GM18511 (cell line): ENCODE data around the gene ANKRD18B.
"Not testable (repeated sequence)": the region's sequence is repeated elsewhere in the genome, so short reads cannot be mapped to it uniquely, and the experiment has no call there.

ENCODE experiments used
- ATAC-seq: cut with Tn5 transposase; IDR thresholded peaks from one replicate; pipeline ENCODE4 v1.9.1; 2021; ENCODE audit warnings: mild to moderate bottlenecking, moderate library complexity; ENCODE audit not compliant: unreplicated experiment

Gene ANKRD18B

GRCh38 chr9:33523397-33524305, at the start of gene ANKRD18B:
ANKRD18B (plus strand) TSS chr9:33524251; CDS start chr9:33524490, 239 bp downstream.
- not testable (repeated sequence) for ATAC-seq

DNA sequence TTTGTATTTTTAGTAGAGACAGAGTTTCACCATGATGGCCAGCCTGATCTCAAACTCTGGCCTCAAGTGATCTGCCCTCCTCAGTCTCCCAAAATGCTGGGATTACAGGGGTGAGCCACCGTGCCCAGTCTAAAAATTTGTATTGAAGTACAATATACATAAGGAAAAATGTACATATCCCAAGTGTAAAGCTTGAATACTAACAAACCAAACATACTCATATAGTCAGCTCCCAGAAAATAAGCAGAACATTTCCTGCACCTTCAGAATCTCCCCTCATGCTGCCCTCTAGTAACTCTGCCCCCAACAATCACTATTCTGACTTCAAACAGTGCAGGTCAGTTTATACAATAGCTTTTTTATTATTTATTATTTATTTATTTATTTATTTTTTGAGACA, 48.7 kb upstream of the ANKRD18B start:
- ATAC-seq, result no peak

GRCh38 chr9:33476503-33476902, 47.5 kb upstream of the ANKRD18B start:
- no peak for ATAC-seq

- no peak for ATAC-seq
Observed at GRCh38 chr9:33480106-33480505, 43.9 kb upstream of the ANKRD18B start.

DNA sequence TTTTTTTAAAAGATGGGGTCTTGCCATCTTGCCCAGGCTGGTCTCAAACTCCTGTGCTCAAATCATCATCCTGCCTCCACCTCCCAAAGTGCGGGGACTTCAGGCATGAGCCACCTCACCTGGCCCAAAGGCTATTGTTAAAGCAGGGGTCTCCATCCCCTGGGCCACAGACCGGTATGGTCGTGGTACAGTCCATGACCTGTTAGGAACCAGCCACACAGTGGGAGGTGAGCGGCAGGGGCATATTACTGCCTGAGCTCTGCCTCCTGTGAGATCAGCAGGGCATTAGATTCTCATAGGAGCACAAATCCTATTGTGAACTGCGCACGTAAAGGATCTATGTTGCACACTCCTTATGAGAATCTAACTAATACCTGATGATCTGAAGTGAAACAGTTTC, 43.1 kb upstream of the ANKRD18B start:
- ATAC-seq, result no peak

GRCh38 chr9:33485312-33485711, 38.7 kb upstream of the ANKRD18B start:
- not testable (repeated sequence) for ATAC-seq

DNA sequence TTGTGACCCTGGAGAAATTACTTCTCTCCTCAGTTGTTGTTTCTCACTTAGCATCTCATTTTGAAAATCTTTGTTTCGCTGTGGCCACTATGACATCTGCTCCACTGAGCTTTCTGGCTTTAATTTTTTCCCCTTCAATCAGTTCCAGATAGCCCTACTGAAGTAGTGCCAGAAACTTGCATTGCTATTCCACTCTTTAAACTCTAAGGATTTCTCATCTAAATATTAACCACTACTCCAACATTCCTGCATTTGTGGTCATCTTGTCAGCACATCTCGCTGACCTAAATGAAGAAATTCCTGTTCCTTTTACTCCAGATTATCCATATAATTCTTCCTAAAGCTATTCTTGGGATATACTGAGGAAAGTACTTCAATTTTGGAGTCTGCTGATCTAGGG, 35.0 kb upstream of the ANKRD18B start:
- no peak for ATAC-seq

GRCh38 chr9:33493819-33494218, 30.2 kb upstream of the ANKRD18B start:
- not testable (repeated sequence) for ATAC-seq

DNA sequence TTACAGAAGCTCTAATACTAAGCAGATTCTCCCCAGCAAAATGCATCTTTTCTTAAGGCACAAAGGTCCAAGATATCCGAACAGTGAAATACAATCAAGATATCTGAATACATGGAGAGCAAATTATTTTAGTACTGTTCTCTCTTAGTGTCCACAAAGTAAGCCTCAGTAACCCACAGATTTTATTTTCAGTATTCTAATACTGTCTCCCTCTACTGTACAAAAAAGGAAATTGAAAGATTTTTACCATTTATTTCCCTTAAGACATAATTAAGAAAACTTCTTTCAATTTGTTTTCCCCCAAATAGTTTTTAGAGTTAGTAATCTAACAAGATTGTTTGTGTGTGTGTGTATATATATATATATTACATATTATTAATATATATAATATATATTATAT, 25.7 kb upstream of the ANKRD18B start:
- ATAC-seq, result no peak

GRCh38 chr9:33506626-33507370, 17.3 kb upstream of the ANKRD18B start:
- no peak for ATAC-seq

DNA sequence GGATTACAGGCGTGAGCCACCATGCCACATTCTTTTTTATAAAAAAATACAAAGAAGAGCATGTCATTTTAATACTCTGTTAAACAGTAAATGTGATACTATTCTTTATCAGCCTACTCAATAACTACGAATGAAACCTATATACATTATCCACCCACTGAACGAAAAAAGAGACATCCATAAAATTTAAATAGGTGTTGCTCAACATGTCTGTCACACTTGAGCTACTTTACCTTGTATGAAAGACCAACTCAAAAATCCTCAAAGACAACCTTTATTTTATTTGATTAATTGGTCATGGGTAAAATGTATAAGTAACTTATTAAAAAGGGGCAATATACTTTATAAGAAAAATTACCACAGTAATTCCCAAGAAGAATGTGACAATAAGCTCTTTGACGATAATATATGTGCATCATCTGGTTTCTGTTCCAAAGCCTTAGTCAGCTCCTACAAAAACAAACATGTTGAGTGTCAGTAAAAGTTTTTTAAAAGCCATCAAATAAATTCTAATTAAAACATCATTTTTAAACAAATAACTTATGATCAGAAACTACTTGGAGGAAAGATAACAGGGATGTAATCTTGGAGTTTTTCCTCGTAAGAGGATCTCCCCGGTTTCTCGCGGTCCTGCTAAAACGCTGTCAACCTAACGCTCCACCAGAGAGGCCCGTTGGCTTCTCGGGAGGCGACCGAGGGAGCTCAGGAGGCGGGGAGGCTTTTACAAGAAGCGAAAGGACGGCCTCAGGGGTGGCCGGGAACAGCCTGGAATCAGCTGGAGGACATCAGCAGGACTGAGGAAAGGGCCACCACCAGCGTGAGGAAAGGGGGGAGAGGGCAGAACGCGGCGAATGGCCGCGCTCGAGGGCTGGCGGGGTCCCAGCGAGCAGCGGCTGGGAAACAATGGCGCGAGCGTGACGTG, 13.5 kb upstream of the ANKRD18B start:
- no peak for ATAC-seq

- not testable (repeated sequence) for ATAC-seq
Observed at GRCh38 chr9:33511184-33511517, 12.9 kb upstream of the ANKRD18B start.

DNA sequence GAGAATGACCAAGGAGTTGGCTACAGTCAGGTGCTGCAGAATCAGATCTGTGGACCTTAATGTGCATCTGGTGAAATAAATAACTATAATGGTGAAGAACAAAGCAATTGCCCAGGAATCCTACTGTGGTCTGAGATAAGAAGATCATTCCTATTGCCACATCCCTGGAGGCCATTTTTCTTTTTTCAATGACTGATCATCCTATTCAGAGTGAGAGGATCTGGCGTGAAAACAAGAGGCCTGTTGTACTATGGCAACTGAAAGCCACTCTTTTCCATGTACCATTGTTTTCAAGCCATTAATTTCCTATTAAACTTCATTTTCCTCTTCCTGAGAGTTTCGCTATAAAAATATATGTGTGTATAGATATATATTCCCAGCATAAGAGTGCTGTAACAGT, 11.5 kb upstream of the ANKRD18B start:
- ATAC-seq, result not testable (repeated sequence)

GRCh38 chr9:33515342-33515995, 8.6 kb upstream of the ANKRD18B start:
- not testable (repeated sequence) for ATAC-seq

DNA sequence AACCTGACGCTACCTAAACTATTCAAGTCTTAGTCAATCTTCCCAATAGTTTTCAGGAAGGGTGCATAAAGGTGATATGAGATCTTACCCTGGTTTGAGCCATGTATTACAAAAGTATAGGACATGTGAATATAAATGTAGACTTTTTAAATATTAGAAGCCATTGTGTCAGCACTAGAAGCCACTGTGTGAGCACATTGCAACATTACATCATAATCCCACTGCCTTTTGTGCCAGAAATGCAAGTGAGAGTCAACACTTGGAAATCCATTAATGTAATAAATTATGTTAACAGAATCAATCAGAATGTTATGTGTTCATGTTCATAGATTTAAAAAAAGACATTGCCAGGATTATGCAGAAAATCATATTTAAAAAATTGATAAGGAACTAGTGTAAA, 7.7 kb upstream of the ANKRD18B start:
- ATAC-seq, result not testable (repeated sequence)

DNA sequence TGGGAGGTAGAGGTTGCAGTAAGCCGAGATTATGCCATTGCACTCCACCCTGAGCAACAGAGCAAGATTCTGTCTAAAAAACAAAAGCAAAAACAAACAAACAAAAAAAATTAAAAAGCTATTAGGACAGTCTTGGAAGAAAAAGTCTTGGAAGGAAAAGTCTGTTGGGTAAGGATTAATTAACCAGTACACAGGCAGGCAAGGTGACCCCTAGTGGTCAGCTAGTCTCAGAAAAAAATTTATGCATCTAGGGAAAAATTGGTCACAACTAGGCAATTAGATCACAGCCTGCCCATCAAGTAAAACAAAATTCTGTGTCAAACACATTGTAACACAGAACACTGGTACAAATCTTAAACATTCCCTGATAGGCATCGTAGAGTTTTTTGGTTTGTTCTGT, 6.7 kb upstream of the ANKRD18B start:
- no peak for ATAC-seq

- not testable (repeated sequence) for ATAC-seq
Observed at GRCh38 chr9:33517934-33518577, 6.0 kb upstream of the ANKRD18B start.

DNA sequence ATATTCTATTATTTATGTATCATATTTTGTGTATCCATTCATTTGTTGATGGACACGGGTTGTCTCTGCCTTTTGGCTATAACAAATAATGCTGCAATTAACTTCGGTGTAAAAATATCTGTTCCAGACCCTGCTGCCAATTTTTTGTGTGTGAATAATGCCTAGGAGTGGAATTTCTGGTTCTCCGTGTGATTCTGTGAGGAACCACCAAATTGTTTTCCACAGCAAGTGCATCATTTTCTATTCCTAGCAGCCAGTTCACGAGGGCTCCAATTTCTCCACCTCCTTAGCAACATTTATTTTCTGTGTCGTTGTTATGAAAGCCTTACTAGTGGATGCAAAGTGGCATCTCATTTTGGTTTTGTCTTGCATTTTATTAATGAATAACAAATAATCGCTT, 2.2 kb upstream of the ANKRD18B start:
- not testable (repeated sequence) for ATAC-seq

DNA sequence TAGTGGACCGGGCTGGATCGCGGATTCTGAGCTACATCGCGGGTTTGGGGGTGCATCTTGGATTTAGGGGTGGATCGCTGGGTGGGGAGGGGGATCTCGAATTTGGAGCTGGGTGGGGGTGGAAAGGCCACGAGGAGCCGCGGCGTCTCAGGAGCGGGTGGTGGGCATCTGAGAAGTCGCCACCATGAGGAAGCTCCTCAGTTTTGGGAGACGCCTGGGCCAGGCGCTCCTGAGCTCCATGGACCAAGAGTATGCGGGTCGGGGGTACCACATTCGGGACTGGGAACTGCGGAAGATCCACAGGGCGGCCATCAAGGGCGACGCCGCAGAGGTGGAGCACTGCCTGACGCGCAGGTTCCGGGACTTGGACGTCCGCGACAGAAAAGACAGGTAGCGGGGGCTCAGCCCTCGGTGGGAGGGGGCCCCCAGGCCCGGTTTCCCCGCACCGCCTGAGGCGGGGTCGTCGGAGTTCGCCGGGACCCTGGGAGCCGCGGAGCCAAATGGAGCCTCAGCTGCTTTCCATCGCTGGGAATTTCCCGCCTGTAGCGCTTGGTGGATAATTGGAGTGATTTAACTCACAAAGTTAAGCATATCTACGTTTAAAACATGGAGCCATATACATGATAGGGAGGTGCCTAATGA, 376 bp downstream of the ANKRD18B start:
- no peak for ATAC-seq
